Measurements from ENCODE around the gene PAK5. TPM values are rescaled to one million over a fixed set of nuclear protein-coding genes. Genes with fewer than 3 reads are reported as not detected.

PAK5 gene
- total RNA-seq, 4 donors from 2014 or later = 0.05 to 6.6 (median 0.54) TPM; not detected in 1

DNA sequence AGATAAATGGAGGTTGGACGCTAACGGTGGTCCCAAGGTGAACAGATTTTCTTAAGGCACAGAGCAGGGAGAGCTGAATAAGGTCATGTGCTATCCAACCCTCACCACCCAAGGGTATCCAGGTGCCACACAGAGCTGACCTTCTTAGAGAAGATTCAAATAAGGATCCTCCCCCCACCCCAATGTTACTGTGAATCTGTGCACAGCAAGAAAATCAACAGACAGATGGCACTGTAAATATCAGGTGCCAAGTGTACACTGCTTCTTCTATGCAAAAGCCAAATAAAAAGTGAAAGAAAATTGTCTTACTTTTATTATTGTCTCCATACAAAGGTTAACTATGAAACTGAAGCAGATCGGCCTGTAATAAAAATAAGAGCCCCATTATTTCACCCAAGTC, 96.9 kb downstream of the PAK5 start:
- WGBS, 2 donors (ENCODE audit: low coverage in 1 of 2) = 63 to 80% methylated on average over 1 to 3 of the region's 3 CpGs
- TF ChIP-seq POLR2AphosphoS5 (IDR thresholded peaks at IDR 0.05) = no peak
- TF ChIP-seq, protein P1, sequence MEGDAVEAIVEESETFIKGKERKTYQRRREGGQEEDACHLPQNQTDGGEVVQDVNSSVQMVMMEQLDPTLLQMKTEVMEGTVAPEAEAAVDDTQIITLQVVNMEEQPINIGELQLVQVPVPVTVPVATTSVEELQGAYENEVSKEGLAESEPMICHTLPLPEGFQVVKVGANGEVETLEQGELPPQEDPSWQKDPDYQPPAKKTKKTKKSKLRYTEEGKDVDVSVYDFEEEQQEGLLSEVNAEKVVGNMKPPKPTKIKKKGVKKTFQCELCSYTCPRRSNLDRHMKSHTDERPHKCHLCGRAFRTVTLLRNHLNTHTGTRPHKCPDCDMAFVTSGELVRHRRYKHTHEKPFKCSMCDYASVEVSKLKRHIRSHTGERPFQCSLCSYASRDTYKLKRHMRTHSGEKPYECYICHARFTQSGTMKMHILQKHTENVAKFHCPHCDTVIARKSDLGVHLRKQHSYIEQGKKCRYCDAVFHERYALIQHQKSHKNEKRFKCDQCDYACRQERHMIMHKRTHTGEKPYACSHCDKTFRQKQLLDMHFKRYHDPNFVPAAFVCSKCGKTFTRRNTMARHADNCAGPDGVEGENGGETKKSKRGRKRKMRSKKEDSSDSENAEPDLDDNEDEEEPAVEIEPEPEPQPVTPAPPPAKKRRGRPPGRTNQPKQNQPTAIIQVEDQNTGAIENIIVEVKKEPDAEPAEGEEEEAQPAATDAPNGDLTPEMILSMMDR (IDR thresholded peaks at IDR 0.05) = no peak
- TF ChIP-seq EP300 (IDR thresholded peaks at IDR 0.05) = no peak
- TF ChIP-seq POLR2A (IDR thresholded peaks at IDR 0.05) = no peak
- Histone ChIP-seq H3K36me3 (no peaks in the 10 kb centered on the region), H3K27me3 (no peaks in the 10 kb centered on the region), H3K4me1 (no peaks in the 10 kb centered on the region), H3K9me3 (peaks cover 0 to 5% (median 0%) of the 10 kb centered on the region in 3 donors), H3K27ac (no peak overlapping the region), H3K4me3 (no peak overlapping the region)
- no peak for ATAC-seq

DNA sequence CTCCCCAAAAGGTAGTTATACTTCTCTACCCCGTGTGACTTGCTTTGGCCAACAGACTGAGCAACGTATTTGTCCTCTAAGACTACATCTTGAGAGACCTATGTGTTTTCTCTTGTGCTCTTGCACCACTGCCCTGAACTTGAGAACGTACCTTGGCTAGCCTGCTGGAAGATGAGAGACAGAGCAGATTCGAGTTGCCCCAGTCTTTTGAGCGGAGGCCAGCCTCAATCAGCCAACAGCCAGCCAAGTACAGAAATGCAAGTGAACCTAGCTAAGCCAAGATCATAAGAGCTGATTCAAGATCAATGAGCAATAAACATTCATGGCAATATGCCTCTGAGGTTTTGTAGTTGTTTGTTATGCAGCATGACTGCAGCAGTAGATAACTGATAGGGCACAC, 98.4 kb downstream of the PAK5 start:
- TF ChIP-seq, protein P1 (IDR thresholded peaks at IDR 0.05) = no peak
- TF ChIP-seq EP300 (IDR thresholded peaks at IDR 0.05) = no peak
- TF ChIP-seq POLR2A (IDR thresholded peaks at IDR 0.05) = no peak
- no peak for TF ChIP-seq POLR2AphosphoS5 (IDR thresholded peaks at IDR 0.05)
- no peaks in the 10 kb centered on the region for H3K4me1 ChIP-seq
- ATAC-seq = no peak
- 87 to 90% methylated on average over 2 to 4 of the region's 5 CpGs for WGBS, 2 donors (ENCODE audit: low coverage in 1 of 2)
- H3K4me3 ChIP-seq = no peak overlapping the region
- H3K36me3 ChIP-seq = no peaks in the 10 kb centered on the region
- peaks cover 0 to 5% (median 0%) of the 10 kb centered on the region in 3 donors for H3K9me3 ChIP-seq
- no peak overlapping the region for H3K27ac ChIP-seq
- H3K27me3 ChIP-seq = no peaks in the 10 kb centered on the region

DNA sequence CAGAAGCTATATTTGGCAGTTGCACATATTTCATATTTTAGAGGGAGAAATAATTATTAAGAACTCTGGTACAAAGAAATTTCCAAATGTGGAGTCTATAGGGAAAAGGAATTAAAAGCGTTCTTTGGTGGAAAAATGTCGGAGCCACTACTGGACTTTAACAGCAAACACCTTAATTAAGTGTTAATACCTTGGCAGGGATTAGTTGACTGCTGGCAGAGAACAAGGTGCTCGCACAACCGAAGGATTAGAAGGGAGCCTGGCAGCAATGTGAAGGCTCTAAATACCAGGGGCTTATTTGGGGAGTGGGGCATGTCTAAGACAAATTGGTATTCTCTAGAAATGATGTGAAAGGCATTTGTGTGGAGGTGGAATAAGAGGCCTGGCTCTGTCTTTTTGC, 98.9 kb downstream of the PAK5 start:
- TF ChIP-seq, protein P1 (IDR thresholded peaks at IDR 0.05) = no peak
- TF ChIP-seq POLR2AphosphoS5 (IDR thresholded peaks at IDR 0.05) (no peak), EP300 (IDR thresholded peaks at IDR 0.05) (no peak), POLR2A (IDR thresholded peaks at IDR 0.05) (no peak)
- H3K36me3 ChIP-seq = no peaks in the 10 kb centered on the region
- no peak for ATAC-seq
- peaks cover 0 to 5% (median 0%) of the 10 kb centered on the region in 3 donors for H3K9me3 ChIP-seq
- H3K27me3 ChIP-seq = no peaks in the 10 kb centered on the region
- H3K4me3 ChIP-seq = no peak overlapping the region
- no peak overlapping the region for H3K27ac ChIP-seq
- no peaks in the 10 kb centered on the region for H3K4me1 ChIP-seq
- WGBS, 2 donors (ENCODE audit: low coverage in 1 of 2) = 59 to 70% methylated on average over 4 of the region's 4 CpGs

DNA sequence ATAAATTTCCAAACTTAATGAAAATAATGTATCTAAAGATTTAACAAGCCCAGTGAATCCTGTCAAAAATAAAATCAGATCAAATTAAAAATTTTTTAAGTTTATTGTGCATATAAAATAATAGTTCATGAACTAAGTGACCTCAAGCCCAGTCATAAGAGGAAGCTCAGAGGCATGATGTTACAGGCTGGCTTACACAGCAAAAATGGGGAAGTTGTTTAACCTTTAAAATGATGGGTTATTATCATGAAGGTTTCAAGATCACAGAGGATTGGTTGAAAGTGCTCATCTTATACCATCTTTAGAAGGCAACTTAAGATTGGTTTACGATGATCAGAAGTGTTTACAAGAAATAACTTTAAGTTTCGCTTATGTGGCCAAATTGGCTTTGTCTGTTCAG, 102.5 kb downstream of the PAK5 start:
- 93 to 94% methylated on average over 2 of the region's 2 CpGs for WGBS, 2 donors (ENCODE audit: low coverage in 1 of 2)
- no peak for ATAC-seq
- H3K27me3 ChIP-seq = no peaks in the 10 kb centered on the region
- no peaks in the 10 kb centered on the region for H3K4me1 ChIP-seq
- TF ChIP-seq POLR2AphosphoS5 (IDR thresholded peaks at IDR 0.05) = no peak
- TF ChIP-seq EP300 (IDR thresholded peaks at IDR 0.05) = no peak
- TF ChIP-seq, protein P1 (IDR thresholded peaks at IDR 0.05) = no peak
- no peak for TF ChIP-seq POLR2A (IDR thresholded peaks at IDR 0.05)
- no peak overlapping the region for H3K27ac ChIP-seq
- no peaks in the 10 kb centered on the region for H3K36me3 ChIP-seq
- no peaks in the 10 kb centered on the region for H3K9me3 ChIP-seq
- H3K4me3 ChIP-seq = no peak overlapping the region

DNA sequence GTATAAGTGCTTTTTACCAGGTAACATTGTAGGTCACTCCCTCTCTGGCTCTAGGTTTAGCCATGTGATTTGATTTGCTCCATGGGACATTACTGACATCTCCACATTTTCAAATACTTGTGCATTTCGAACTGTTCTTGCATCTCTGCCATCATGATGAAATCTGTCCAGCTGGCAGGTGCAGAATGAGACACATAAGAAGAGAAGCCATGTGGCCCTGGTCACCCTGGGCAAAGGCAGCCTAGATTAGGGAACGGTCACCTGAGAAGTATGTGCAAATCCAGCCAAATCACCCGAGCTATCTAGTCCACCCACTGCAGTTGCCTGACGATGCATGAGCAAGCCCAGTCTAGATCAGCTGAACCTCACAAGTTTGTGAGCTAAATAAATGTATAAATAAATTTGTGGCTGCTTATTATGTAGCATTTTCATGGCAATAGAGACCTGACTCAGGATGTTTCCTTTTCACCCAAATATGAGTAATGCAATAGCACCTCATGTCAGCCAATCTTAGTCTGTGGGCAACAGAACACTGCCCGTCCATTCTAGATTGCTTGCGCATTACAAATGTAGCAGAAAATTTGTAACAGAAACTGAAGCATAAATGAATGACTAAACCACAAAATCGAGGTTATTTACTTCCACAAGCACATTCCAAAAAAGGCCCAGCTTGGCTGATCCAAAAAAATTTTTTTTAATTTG, 115.2 kb downstream of the PAK5 start:
- ATAC-seq = no peak
- no peaks in the 10 kb centered on the region for H3K36me3 ChIP-seq
- no peaks in the 10 kb centered on the region for H3K27me3 ChIP-seq
- WGBS, 2 donors (ENCODE audit: low coverage in 1 of 2) = 82 to 87% methylated on average over 4 to 6 of the region's 7 CpGs
- no peaks in the 10 kb centered on the region for H3K9me3 ChIP-seq
- no peak overlapping the region for H3K4me3 ChIP-seq
- H3K27ac ChIP-seq = no peak overlapping the region
- TF ChIP-seq POLR2A (IDR thresholded peaks at IDR 0.05) = no peak
- TF ChIP-seq, protein P1 (IDR thresholded peaks at IDR 0.05) = no peak
- TF ChIP-seq POLR2AphosphoS5 (IDR thresholded peaks at IDR 0.05) = no peak
- no peak for TF ChIP-seq EP300 (IDR thresholded peaks at IDR 0.05)
- no peaks in the 10 kb centered on the region for H3K4me1 ChIP-seq
